HG02973 (cell line): Measurements from ENCODE around the gene TPRKB.
"Not testable (repeated sequence)": the region's sequence is repeated elsewhere in the genome, so short reads cannot be mapped to it uniquely, and the experiment has no call there.

Experiments used
- ATAC-seq: cut with Tn5 transposase; IDR thresholded peaks from one replicate; pipeline ENCODE4 v1.9.1; 2021; ENCODE audit warnings: moderate library complexity; ENCODE audit not compliant: unreplicated experiment

TPRKB gene

GRCh38 chr2:73700661-73701447 is 36.3 kb downstream of the TPRKB start:
- no peak for ATAC-seq

GRCh38 chr2:73700131-73700611 is 37.0 kb downstream of the TPRKB start:
- ATAC-seq, result no peak

- no peak for ATAC-seq
Measured at GRCh38 chr2:73699437-73699836, 37.7 kb downstream of the TPRKB start.

GRCh38 chr2:73698101-73698500 is 39.0 kb downstream of the TPRKB start:
- no peak for ATAC-seq

GRCh38 chr2:73697606-73698005 is 39.5 kb downstream of the TPRKB start:
- no peak for ATAC-seq

GRCh38 chr2:73696985-73697384 is 40.2 kb downstream of the TPRKB start:
- not testable (repeated sequence) for ATAC-seq

- ATAC-seq, result not testable (repeated sequence)
Measured at GRCh38 chr2:73696521-73696920, 40.6 kb downstream of the TPRKB start.

GRCh38 chr2:73690372-73691088 is 46.6 kb downstream of the TPRKB start:
- not testable (repeated sequence) for ATAC-seq

- not testable (repeated sequence) for ATAC-seq
Measured at GRCh38 chr2:73688494-73688893, 48.7 kb downstream of the TPRKB start.

GRCh38 chr2:73685764-73686438 is 51.2 kb downstream of the TPRKB start:
- ATAC-seq, result no peak

- ATAC-seq, result not testable (repeated sequence)
Measured at GRCh38 chr2:73684905-73685304, 52.2 kb downstream of the TPRKB start.

GRCh38 chr2:73684325-73684724 is 52.8 kb downstream of the TPRKB start:
- ATAC-seq, result not testable (repeated sequence)

- not testable (repeated sequence) for ATAC-seq
Measured at GRCh38 chr2:73679951-73680571, 57.1 kb downstream of the TPRKB start.
